ENCODE measurements around the gene TMEM9.

DNA sequence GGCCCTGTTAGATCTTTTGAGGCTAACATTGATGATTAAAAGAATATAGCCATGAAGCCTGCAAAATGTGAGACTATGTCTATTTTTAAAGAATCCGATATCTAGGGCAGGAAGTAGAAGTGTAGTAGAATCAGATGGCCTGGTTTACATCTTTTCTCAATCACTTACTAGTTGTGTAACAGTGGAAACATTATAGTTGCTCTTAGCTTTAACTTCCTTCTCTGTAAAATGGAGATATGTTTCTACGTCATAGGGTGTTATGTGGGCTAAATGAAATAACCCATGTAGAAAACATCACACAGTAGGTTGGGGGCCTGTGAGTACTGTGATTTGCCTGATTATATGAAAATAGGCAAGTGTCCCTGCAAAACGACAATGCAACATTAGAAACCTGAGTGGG lies 31.9 kb upstream of the TMEM9 start:
- TF ChIP-seq CTCF (conservative IDR thresholded peaks at IDR 0.05; ENCODE audit: low read length) = no peak
- no peak for TF ChIP-seq EZH2phosphoT487 (IDR thresholded peaks at IDR 0.05; ENCODE audit: borderline replicate concordance, low read depth, low read length)

Measured in OCI-LY7 (cell line).